Measurements from ENCODE around the gene NPAS1.

DNA sequence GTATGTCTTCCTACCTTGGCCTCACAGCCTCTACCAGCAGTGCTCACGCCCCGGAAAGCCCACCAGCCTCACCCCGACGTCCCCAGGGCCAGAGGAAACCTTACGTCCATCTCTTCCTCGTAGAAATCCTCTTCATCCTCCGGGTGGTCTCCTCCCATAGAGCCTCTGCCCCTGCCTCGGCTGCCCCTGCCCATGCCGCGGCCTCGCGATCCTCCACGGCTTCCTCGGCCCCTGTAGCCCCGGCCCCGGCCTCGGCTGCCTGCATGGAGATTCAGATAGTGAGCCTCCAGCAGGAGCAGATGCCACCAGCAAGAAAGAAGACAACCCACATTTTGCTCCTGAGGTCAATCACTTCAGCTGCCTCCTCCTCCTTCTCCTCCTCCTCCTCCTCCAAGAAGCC lies 66.6 kb downstream of the NPAS1 start:
- TF ChIP-seq, protein P1, sequence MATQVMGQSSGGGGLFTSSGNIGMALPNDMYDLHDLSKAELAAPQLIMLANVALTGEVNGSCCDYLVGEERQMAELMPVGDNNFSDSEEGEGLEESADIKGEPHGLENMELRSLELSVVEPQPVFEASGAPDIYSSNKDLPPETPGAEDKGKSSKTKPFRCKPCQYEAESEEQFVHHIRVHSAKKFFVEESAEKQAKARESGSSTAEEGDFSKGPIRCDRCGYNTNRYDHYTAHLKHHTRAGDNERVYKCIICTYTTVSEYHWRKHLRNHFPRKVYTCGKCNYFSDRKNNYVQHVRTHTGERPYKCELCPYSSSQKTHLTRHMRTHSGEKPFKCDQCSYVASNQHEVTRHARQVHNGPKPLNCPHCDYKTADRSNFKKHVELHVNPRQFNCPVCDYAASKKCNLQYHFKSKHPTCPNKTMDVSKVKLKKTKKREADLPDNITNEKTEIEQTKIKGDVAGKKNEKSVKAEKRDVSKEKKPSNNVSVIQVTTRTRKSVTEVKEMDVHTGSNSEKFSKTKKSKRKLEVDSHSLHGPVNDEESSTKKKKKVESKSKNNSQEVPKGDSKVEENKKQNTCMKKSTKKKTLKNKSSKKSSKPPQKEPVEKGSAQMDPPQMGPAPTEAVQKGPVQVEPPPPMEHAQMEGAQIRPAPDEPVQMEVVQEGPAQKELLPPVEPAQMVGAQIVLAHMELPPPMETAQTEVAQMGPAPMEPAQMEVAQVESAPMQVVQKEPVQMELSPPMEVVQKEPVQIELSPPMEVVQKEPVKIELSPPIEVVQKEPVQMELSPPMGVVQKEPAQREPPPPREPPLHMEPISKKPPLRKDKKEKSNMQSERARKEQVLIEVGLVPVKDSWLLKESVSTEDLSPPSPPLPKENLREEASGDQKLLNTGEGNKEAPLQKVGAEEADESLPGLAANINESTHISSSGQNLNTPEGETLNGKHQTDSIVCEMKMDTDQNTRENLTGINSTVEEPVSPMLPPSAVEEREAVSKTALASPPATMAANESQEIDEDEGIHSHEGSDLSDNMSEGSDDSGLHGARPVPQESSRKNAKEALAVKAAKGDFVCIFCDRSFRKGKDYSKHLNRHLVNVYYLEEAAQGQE (IDR thresholded peaks at IDR 0.05; ENCODE audit: low read depth), result no peak
- TF ChIP-seq, protein P2, sequence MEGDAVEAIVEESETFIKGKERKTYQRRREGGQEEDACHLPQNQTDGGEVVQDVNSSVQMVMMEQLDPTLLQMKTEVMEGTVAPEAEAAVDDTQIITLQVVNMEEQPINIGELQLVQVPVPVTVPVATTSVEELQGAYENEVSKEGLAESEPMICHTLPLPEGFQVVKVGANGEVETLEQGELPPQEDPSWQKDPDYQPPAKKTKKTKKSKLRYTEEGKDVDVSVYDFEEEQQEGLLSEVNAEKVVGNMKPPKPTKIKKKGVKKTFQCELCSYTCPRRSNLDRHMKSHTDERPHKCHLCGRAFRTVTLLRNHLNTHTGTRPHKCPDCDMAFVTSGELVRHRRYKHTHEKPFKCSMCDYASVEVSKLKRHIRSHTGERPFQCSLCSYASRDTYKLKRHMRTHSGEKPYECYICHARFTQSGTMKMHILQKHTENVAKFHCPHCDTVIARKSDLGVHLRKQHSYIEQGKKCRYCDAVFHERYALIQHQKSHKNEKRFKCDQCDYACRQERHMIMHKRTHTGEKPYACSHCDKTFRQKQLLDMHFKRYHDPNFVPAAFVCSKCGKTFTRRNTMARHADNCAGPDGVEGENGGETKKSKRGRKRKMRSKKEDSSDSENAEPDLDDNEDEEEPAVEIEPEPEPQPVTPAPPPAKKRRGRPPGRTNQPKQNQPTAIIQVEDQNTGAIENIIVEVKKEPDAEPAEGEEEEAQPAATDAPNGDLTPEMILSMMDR (IDR thresholded peaks at IDR 0.05 in 2 of 3, conservative IDR thresholded peaks at IDR 0.05 in 1 of 3; ENCODE audit: borderline replicate concordance in 1 of 3, insufficient read depth in 1 of 3, low read depth in 2 of 3, low read length in 2 of 3), result no peak
